ENCODE measurements around the gene TMEM163. TPM values are rescaled to one million over a fixed set of nuclear protein-coding genes. Genes with fewer than 3 reads are reported as not detected.

TMEM163 gene
- total RNA-seq, 2 experiments from 2014 or later = not detected

GRCh38 chr2:134440336-134440909 lies 278.4 kb downstream of the TMEM163 start:
- Mint-ChIP-seq H3K27ac (no peak overlapping the region), H3K4me1 (ENCODE audit: low read depth) (no peaks in the 10 kb centered on the region), H3K4me3 (no peak overlapping the region), H3K36me3 (ENCODE audit: low read depth) (peaks cover 3% of the 10 kb centered on the region), H3K27me3 (no peaks in the 10 kb centered on the region), H3K9me3 (no peaks in the 10 kb centered on the region)
- ATAC-seq = no peak
- ChIA-PET POLR2A (no interaction called here), CTCF (interaction anchor here (0.9 kb wide), 1 partner anchor 11 kb away, joined by 3 read pairs; no protein-coding TSS in a partner anchor)
- no peak for DNase-seq
- TF ChIP-seq CTCF (IDR thresholded peaks at IDR 0.05) = no peak
- intact Hi-C loops (cut with micrococcal nuclease) = no loop called here

- no peak for TF ChIP-seq CTCF (IDR thresholded peaks at IDR 0.05)
- Mint-ChIP-seq H3K4me1 (ENCODE audit: low read depth) (no peaks in the 10 kb centered on the region), H3K9me3 (no peaks in the 10 kb centered on the region), H3K27me3 (no peaks in the 10 kb centered on the region), H3K27ac (no peak overlapping the region), H3K36me3 (ENCODE audit: low read depth) (peaks cover 6% of the 10 kb centered on the region), H3K4me3 (no peak overlapping the region)
- CTCF ChIA-PET = interaction anchor here (2.0 to 3.3 kb wide), 2 partner anchors 13 to 27 kb away, joined by 8 to 17 read pairs; no protein-coding TSS in a partner anchor
- POLR2A ChIA-PET = no interaction called here
- intact Hi-C loops (cut with micrococcal nuclease) = no loop called here
- no peak for ATAC-seq
- DNase-seq = no peak
These were observed 280.4 kb downstream of the TMEM163 start for GRCh38 chr2:134438371-134438770.

GRCh38 chr2:134436706-134437105 lies 282.1 kb downstream of the TMEM163 start:
- no peak for TF ChIP-seq CTCF (IDR thresholded peaks at IDR 0.05)
- no peak for DNase-seq
- no peak for ATAC-seq
- no peak overlapping the region for H3K4me3 Mint-ChIP-seq
- H3K4me1 Mint-ChIP-seq (ENCODE audit: low read depth) = no peaks in the 10 kb centered on the region
- intact Hi-C loops (cut with micrococcal nuclease) = no loop called here
- ChIA-PET POLR2A (no interaction called here), CTCF (interaction anchor here (0.7 to 3.3 kb wide), 3 partner anchors 11 to 319 kb away, joined by 3 to 17 read pairs (median 9); no protein-coding TSS in a partner anchor)
- H3K27ac Mint-ChIP-seq = no peak overlapping the region
- no peaks in the 10 kb centered on the region for H3K9me3 Mint-ChIP-seq
- peaks cover 6% of the 10 kb centered on the region for H3K36me3 Mint-ChIP-seq (ENCODE audit: low read depth)
- H3K27me3 Mint-ChIP-seq = no peaks in the 10 kb centered on the region

GRCh38 chr2:134435936-134436335 lies 282.9 kb downstream of the TMEM163 start:
- intact Hi-C loops (cut with micrococcal nuclease) = no loop called here
- peaks cover 6% of the 10 kb centered on the region for H3K36me3 Mint-ChIP-seq (ENCODE audit: low read depth)
- no peaks in the 10 kb centered on the region for H3K4me1 Mint-ChIP-seq (ENCODE audit: low read depth)
- no peak overlapping the region for H3K27ac Mint-ChIP-seq
- CTCF ChIA-PET = interaction anchor here (0.7 to 2.1 kb wide), 3 partner anchors 12 to 318 kb away, joined by 3 to 9 read pairs (median 9); no protein-coding TSS in a partner anchor
- H3K9me3 Mint-ChIP-seq = no peaks in the 10 kb centered on the region
- DNase-seq (no peak), ATAC-seq (no peak)
- H3K4me3 Mint-ChIP-seq = no peak overlapping the region
- no peak for TF ChIP-seq CTCF (IDR thresholded peaks at IDR 0.05)
- H3K27me3 Mint-ChIP-seq = no peaks in the 10 kb centered on the region
- POLR2A ChIA-PET = no interaction called here

GRCh38 chr2:134435505-134435904 lies 283.3 kb downstream of the TMEM163 start:
- ChIA-PET POLR2A (no interaction called here), CTCF (interaction anchor here (1.6 to 2.1 kb wide), 3 partner anchors 16 to 317 kb away, joined by 4 to 9 read pairs (median 9); no protein-coding TSS in a partner anchor)
- intact Hi-C loops (cut with micrococcal nuclease) = no loop called here
- Mint-ChIP-seq H3K4me1 (ENCODE audit: low read depth) (no peaks in the 10 kb centered on the region), H3K4me3 (no peak overlapping the region), H3K27me3 (no peaks in the 10 kb centered on the region), H3K36me3 (ENCODE audit: low read depth) (peaks cover 6% of the 10 kb centered on the region), H3K27ac (no peak overlapping the region), H3K9me3 (no peaks in the 10 kb centered on the region)
- DNase-seq = no peak
- no peak for TF ChIP-seq CTCF (IDR thresholded peaks at IDR 0.05)
- no peak for ATAC-seq
